DOHH2 (cell line): ENCODE results near the gene ONECUT2.

Experiments
- CTCF ChIP-seq: fragments of 200-600 bp; sonication (generic); IDR thresholded peaks from one replicate; pipeline ENCODE4 v1.5.1; 2014; ENCODE audit warnings: antibody characterized with exemption, mild to moderate bottlenecking, low read depth, low read length; ENCODE audit not compliant: poor library complexity, severe bottlenecking
- EZH2phosphoT487 ChIP-seq: fragments of 200-600 bp; sonication (generic); IDR thresholded peaks from 2 replicates; pipeline ENCODE4 v1.6.1; 2017; ENCODE audit warnings: borderline replicate concordance, mild to moderate bottlenecking, antibody characterized with exemption, low read length, moderate library complexity, mixed read lengths

- TF ChIP-seq EZH2phosphoT487 (no peak), CTCF (no peak)
Observed at GRCh38 chr18:57480733-57481132, 45.6 kb downstream of the ONECUT2 start.
